ENCODE data around the gene CD101. TPM values are rescaled to one million over a fixed set of nuclear protein-coding genes. Genes with fewer than 3 reads are reported as not detected.

The CD101 gene, protein sequence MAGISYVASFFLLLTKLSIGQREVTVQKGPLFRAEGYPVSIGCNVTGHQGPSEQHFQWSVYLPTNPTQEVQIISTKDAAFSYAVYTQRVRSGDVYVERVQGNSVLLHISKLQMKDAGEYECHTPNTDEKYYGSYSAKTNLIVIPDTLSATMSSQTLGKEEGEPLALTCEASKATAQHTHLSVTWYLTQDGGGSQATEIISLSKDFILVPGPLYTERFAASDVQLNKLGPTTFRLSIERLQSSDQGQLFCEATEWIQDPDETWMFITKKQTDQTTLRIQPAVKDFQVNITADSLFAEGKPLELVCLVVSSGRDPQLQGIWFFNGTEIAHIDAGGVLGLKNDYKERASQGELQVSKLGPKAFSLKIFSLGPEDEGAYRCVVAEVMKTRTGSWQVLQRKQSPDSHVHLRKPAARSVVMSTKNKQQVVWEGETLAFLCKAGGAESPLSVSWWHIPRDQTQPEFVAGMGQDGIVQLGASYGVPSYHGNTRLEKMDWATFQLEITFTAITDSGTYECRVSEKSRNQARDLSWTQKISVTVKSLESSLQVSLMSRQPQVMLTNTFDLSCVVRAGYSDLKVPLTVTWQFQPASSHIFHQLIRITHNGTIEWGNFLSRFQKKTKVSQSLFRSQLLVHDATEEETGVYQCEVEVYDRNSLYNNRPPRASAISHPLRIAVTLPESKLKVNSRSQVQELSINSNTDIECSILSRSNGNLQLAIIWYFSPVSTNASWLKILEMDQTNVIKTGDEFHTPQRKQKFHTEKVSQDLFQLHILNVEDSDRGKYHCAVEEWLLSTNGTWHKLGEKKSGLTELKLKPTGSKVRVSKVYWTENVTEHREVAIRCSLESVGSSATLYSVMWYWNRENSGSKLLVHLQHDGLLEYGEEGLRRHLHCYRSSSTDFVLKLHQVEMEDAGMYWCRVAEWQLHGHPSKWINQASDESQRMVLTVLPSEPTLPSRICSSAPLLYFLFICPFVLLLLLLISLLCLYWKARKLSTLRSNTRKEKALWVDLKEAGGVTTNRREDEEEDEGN
- 0.79 to 1.4 TPM (median 1.0 TPM) in 3 replicates for total RNA-seq
- long read RNA-seq: 0 reads

DNA sequence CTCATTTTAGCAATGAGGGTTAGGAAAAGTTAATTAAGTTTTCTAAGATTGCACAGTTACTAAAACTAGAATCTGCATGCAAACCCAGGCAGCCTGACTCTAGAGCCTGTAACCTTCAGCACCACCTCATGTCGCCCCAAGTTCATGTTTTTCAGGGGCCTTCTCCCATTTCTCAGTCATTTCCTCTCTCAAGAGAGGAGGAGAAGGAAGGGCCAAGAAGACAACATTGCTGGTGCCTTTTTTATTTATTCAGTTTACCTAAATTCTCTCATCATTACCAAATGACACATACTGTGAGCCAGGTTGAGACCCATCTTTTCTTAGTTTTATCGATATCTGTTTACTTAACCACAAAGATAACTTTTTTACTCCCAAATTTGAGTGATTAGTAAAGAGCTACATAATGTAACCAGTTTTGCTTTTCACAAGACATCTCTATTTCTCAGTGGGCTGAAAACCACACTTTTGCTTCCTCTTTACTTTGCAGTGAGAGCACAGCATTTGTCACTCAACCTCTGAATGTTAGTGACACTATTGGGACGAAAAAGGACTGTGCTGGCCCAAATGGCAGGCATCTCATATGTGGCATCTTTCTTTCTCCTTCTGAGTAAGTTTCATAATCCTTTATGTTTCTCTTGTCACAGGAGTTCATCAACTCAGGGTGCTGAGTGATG, at the start of gene CD101:
Gene CD101, plus strand, starts transcription at position 507 of the 674 bp plus-strand sequence. Its CDS starts 58 bp downstream, at position 565.
- H3K4me1 Mint-ChIP-seq (ENCODE audit: low read depth): peaks cover 26% of the 10 kb centered on the region
- TF ChIP-seq CTCF (IDR thresholded peaks at IDR 0.05): no peak
- no peak for DNase-seq (ENCODE audit: low spot score)
- no peaks in the 10 kb centered on the region for H3K9me3 Mint-ChIP-seq (ENCODE audit: low read depth)
- H3K27ac Mint-ChIP-seq (ENCODE audit: unreplicated experiment): no peak within 1 kb of the TSS
- H3K4me3 Mint-ChIP-seq (ENCODE audit: unreplicated experiment): no peak within 1 kb of the TSS
- no peaks in the 10 kb centered on the region for H3K27me3 Mint-ChIP-seq (ENCODE audit: low read depth)
- H3K36me3 Mint-ChIP-seq (ENCODE audit: low read depth): peaks cover 2% of the 10 kb centered on the region

DNA sequence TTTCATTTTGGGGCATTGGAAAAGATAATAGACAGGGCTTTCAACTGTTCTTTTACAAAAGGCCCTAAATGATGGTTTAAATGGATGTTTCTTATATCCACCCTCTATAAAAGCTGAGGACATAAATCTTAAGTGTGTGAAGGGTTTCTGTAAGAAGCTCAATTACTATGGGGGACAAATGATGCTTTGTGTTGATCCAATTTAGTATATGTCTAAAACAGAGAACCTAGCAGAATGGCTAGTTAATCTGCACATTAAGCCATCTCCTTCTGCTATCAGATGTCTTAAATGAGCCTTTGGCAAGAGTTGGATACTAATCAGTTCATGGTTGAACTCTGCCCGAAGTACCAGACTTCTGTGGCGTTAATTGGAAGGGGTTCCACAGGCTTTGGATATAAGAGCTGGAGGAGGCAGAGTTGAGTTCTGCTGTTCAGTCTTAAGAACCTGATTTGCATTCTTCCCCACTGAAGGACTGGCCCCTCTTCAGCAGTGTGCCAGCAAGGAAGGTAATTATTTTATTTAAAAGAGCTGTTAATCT, 48.8 kb upstream of the CD101 start:
- no peak overlapping the region for H3K27ac Mint-ChIP-seq (ENCODE audit: unreplicated experiment)
- H3K4me3 Mint-ChIP-seq (ENCODE audit: unreplicated experiment): no peak overlapping the region
- DNase-seq (ENCODE audit: low spot score): no peak
- peaks cover 20% of the 10 kb centered on the region for H3K4me1 Mint-ChIP-seq (ENCODE audit: low read depth)
- TF ChIP-seq CTCF (IDR thresholded peaks at IDR 0.05): no peak
- H3K9me3 Mint-ChIP-seq (ENCODE audit: low read depth): no peaks in the 10 kb centered on the region
- no peaks in the 10 kb centered on the region for H3K27me3 Mint-ChIP-seq (ENCODE audit: low read depth)
- peaks cover 12% of the 10 kb centered on the region for H3K36me3 Mint-ChIP-seq (ENCODE audit: low read depth)

DNA sequence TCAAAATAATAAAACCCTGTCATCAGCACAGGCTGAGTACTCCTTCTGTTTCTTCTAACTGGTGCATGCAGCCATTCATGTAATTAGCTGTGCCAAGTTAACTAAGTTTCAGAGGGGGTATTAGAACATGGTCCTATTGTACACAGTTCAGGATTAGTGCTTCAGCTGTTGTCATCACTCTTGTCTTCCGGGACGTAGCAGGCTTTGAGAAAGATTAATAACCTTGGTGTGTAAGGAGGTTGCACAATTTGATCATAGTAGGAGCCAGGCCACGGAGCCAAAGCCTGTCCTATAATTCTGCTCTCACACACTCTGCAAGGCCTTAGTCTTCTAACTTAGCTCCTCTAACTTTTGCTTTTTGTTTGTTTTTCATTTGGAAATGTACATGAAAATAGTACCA, 47.1 kb upstream of the CD101 start:
- no peak for DNase-seq (ENCODE audit: low spot score)
- TF ChIP-seq CTCF (IDR thresholded peaks at IDR 0.05): no peak
- Mint-ChIP-seq H3K27me3 (ENCODE audit: low read depth) (no peaks in the 10 kb centered on the region), H3K36me3 (ENCODE audit: low read depth) (peaks cover 9% of the 10 kb centered on the region), H3K9me3 (ENCODE audit: low read depth) (no peaks in the 10 kb centered on the region), H3K27ac (ENCODE audit: unreplicated experiment) (no peak overlapping the region), H3K4me3 (ENCODE audit: unreplicated experiment) (no peak overlapping the region), H3K4me1 (ENCODE audit: low read depth) (peaks cover 21% of the 10 kb centered on the region)

DNA sequence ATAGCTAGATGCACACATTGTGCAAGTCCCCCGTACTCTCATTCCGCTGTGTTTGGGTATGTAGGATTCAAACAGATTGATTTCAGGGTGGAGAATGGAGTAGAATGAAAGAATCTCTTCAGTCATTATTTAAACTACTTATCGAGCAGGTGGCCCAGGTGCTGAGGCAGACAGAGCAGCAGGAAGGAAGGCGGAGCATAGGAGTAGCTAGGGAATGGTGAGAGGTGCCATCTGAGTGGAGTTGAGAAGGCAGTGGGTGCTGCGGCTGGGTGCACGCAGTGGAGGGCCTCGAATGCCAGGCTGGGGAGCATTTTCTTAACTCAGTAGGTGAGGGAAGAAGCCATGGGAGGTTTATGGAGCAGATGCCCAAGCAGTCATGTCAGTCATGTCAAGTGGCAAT, 45.2 kb upstream of the CD101 start:
- H3K4me3 Mint-ChIP-seq (ENCODE audit: unreplicated experiment): no peak overlapping the region
- TF ChIP-seq CTCF (IDR thresholded peaks at IDR 0.05): no peak
- no peaks in the 10 kb centered on the region for H3K9me3 Mint-ChIP-seq (ENCODE audit: low read depth)
- H3K27ac Mint-ChIP-seq (ENCODE audit: unreplicated experiment): no peak overlapping the region
- no peaks in the 10 kb centered on the region for H3K27me3 Mint-ChIP-seq (ENCODE audit: low read depth)
- H3K36me3 Mint-ChIP-seq (ENCODE audit: low read depth): peaks cover 2% of the 10 kb centered on the region
- peaks cover 10% of the 10 kb centered on the region for H3K4me1 Mint-ChIP-seq (ENCODE audit: low read depth)
- no peak for DNase-seq (ENCODE audit: low spot score)
